Stimulated activated CD8-positive, alpha-beta memory T cell treated with anti-CD3 and anti-CD28 coated beads, Interleukin-7, amount 100 ng/mL, for 4 hours (primary cell): ENCODE measurements around the gene RNF212.
"Not testable (repeated sequence)": the region's sequence is repeated elsewhere in the genome, so short reads cannot be mapped to it uniquely, and the experiment has no call there.

ENCODE experiments used
- DNase-seq, 2 donors: peaks; one replicate each; pipeline ENCODE4 v3.0.0-alpha.2; 2020; ENCODE audit warnings: low read depth in 2 of 2

Gene RNF212

DNA sequence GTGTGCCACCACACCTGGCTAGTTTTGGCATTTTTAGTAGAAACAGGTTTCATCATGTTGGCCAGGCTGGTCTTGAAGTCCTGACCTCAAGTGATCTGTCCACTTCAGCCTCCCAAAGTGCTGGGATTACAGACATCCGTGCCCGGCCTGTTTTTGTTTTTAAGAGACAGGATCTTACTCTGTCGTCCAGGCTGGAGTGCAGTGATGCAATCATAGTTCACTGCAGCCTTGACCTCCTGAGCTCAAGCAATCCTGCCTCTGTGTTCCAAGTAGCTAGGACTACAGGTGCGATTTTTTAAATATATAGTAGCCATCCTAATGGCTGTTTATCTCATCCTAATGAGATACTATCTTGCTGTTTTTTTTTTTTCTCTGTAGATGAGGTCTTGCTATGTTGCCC, 47.6 kb downstream of the RNF212 start:
- DNase-seq = no peak

DNA sequence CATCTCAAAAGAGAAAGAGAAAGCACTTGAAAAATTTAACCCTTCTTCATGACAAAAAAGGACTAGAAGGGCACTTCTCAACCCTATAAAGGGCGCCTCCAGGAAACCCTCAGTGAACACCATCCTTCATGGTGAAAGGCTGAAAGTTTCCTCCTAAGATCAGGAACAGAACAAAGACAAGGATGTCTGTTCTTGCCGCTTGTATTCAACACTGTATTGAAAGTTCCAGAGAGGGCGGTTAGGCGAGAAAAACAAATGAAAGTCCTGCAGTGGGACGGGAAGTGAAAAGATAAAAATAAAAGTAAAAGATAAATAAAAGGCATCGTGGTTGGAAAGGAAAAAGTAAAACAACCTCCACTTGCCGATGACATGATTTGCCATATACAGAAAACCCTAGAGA, 50.9 kb downstream of the RNF212 start:
- no peak for DNase-seq

DNA sequence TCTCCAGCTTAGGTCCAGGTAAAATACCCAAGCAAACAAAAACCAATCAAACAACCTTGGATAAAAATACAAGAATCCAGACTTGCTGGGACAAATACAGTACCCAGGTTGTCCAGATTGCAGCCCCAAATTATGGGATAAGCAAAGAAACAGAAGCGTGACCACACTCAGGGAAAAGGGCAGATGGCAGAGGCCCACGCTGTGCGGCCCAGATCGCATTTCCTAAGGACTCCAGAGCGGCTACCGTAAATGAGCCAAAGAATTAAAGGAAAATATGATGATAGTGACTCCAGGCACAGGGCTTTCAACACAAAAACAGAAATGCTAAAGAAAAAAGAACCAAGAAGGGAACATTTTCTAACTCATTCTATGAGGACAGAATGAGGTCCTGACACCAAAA, 51.6 kb downstream of the RNF212 start:
- DNase-seq = no peak

DNA sequence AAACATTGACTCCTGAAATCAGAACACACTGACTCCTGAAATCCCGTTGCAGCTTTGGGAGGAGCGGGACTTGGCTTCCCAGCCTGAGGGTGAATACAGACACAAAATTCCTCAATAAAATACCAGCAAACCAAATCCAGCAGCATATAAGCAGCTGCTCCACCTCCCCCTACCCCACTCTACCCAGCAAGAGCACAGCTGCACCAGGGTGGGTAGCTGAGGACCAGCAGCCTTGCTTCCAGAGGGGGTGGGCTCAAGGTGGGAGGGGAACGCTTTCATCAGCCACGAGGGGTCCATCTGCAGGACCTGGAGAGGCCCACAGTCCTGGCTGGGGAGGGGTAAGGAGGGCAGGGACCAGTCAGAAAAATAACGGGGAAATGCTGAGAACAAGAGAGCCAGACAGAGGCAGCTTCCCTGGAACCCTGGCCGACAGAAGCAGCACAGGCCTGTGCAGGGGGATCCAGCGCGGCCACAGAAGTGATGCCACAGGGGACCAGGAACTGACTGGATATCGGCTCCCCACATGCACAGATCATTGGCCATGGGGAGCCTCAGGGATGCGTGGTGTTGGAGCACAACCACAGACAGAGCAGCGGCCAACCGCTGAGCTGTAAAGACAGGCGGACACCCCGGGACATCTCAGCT, 52.2 kb downstream of the RNF212 start:
- no peak for DNase-seq

DNA sequence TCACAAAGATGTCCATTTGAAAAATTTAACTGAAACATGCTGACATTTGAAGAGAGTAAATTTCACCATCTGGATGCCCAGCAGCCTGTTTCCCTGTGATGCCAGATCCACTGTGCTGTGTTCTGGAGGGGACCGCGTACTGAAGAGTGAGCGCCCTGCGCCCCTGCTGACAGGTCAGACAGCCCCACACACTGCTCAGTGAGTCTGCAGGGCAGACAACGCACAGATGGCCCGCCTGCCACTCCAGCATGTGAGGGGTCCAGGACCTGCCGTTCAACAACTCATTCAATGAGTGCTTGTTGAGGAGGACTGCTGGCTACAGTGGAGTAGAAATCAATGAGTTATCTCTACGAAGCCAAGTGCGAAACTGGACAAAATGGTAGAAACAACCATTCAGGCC, 52.7 kb downstream of the RNF212 start:
- DNase-seq = no peak

DNA sequence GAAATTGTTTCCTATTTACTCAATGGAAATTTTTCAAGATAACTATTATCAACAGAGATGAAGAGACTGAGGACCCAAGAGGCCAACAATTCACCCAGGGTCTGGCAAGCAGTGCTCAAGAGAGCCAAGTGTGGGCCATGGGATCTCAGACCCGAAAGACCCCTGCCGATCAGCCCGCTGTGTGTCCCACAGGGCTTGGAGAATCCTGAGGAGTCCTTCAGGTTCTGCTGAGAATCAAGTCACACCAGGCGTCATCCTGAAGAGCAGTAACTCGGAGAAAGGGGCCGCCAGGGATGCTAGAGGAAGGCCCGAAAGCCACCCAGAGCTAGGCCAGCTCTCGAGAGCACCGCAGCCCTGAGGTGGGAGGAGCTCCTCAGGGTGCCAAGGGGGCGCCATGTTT, 53.2 kb downstream of the RNF212 start:
- no peak for DNase-seq

DNA sequence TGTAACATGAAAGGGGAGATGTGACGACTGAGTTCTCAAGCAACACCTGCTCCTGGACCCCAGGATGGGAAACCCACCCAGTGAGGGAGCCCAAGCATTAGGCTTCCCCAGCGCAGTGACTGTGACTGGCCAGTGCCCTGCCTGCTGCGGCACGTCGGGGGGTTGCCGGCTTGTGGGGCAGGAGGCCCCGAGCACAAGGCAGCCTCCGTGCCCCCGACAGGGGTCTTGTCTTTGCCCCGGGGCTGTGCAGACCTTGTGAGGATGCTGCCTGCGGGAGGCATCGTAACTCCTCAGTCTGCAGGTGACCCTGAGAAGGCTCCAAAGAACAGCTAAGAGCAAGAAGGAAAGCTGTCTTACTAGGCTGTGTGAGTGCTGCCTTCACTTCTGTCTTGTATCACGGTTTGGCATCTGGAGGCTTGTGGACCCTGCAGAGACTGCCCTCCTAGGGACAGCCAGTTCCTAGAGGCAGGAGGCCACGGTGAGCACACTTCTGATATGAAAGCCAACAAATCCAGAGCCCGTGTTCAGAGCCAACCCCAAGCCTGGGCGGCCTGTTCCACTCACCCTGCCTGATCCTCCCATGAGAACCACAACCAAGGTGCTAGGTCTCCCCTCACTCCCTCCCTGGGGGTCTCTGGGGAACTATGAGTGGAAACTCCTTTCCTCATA, 54.2 kb downstream of the RNF212 start:
- no peak for DNase-seq

DNA sequence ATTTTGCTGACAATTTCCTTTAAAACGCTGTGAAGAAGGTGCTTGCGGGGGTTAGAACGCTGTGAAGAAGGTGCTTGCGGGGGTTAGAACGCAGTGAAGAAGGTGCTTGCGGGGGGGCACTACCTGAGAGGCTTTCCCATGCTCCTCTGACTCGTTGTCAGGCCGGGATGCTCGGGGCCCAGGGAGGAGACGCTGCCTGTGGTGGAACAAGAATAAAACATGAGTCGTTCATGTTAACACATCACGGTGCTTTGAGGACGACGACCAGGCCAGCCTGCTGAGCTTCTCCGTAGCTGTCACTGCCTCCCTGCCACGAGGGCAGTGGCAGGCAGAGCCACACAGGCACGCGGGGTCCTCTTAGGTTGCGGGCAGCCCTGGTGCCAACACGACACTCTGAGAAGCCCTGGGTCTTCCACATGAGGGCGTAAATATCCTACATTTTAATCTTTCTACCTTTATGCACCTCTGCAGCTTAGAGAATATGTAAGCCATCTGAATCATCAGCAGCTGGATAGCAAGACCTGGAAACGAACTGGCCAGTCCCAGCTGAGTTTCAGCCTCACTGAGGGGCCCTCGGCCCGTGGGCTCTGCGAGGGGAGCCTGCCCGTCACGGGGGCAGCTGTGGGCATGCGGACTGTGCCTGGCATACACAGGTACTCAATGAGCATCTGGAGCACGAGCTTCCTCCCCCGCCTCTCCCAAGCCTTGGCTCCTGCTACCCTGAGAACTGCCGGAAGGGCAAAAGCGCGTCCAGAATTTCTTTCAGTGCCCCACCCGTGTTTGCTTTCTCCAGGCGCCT, 55.0 kb downstream of the RNF212 start:
- no peak for DNase-seq

DNA sequence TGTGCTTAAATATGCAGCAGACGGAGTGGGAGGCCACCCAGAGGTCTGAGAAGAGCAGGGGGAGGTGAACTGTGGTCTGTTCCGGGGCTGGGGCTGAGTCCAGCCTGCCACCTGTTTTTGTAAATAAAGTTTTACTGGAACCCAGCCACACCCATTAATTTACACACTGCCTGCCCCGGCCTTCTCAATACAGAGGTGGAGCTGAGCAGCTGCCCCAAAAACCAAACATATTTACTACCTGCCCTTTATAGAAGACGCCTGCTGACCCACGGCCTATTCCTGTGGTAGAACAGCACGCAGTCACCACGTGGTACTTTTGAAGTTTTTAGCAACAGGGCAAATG, 56.0 kb downstream of the RNF212 start:
- DNase-seq = no peak

DNA sequence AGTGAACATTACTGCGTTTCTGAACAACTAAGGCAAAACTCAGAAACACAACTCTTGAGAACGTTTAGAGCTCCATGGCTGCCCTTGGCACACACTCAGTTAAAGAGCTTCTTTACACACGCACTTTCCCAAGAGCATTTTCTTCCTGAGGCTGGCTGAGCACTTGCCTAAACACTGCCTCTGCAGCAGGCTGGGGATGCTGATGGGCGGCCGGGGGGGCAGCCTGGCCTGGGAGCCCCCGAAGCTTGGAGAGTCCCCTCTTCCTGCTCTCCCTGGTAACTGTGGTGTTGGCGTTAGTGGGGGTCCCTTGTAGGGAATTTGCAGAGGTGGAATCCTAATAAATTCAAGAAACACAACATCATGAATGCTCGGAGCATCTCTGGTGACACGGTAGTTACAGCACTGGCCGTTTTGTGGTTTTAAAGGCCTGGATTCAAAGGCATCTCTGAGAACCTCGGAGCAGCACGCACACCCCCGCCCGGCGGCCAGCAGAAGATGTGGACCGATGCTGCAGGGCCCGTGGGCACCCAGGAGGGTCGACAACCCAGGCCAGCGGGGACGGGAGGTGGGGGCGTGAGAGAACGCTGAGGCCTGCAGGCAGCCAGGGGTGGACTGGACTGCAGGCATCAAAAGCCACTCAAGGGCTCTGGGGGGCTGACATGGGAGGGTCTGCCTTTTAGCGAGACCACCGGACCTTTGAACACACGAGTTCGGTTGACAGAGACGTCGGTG, 56.5 kb downstream of the RNF212 start:
- no peak for DNase-seq

DNA sequence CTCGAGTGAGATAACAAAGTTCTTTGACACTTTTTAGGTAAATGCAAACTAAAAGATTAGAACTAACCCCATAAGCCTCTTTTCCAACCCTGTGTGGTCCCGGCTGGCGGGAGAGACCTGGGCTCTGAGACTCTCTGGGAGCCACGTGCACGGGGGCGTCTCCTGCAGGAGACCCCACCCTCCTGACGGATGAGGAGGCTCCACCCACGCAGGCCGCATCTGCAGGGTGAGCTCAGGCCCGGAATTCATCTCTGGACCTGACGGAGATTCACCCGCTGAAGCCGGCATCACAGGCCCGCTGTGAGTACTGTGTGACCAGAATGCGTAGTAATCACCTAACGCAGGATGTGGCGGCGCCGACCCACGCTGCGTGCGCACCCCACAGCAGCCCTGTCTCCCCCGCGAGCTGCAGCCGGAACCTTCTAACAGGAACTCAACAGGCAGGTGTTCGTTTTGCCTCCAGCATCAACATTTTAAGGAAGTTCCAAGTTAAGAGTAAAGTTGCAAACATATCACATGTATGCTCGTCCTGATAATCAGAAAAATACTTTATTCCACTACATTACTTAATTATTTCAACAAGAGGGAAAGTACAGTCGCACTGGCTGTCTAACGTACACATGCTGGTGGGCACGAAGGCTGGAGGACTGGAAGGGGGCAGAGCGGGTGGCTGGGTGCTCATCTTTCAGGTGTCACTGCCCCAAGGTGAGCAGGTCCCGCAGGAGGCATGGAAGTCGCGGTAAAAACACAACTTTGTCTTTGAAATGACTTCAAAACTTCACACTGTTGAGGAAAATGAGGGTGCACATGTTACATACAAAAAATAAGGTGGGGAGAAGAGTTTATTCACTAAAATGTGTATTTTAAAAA, 57.4 kb downstream of the RNF212 start:
- peak; percentile 75 to 80 for DNase-seq

DNA sequence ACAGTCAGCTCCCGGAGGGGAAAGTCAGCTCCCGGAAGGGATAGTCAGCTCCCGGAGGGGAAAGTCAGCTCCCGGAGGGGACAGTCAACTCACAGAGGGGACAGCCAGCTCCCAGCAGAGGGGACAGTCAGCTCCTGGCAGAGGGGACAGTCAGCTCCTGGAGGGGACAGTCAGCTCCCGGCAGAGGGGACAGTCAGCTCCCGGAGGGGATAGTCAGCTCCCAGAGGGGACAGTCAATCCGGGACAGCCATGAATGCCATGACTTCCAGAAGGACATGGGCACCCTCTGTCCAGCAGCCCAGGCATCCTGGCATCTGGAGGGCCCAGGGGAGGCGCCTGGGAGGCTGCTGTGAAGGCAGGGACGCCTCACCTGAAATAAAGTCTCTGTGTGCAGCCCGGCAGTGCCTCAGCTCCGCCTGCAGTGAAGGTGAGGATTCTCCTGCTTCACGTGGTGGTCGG, 58.1 kb downstream of the RNF212 start:
- not testable (repeated sequence) for DNase-seq

DNA sequence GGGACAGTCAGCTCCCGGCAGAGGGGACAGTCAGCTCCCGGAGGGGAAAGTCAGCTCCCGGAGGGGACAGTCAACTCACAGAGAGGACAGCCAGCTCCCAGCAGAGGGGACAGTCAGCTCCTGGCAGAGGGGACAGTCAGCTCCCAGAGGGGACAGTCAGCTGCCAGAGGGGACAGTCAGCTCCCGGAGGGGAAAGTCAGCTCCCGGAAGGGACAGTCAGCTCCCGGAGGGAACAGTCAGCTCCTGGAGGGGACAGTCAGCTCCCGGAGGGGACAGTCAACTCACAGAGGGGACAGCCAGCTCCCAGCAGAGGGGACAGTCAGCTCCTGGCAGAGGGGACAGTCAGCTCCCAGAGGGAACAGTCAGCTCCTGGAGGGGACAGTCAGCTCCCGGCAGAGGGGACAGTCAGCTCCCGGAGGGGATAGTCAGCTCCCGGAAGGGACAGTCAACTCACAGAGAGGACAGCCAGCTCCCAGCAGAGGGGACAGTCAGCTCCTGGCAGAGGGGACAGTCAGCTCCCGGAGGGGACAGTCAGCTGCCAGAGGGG, 58.6 kb downstream of the RNF212 start:
- not testable (repeated sequence) for DNase-seq

DNA sequence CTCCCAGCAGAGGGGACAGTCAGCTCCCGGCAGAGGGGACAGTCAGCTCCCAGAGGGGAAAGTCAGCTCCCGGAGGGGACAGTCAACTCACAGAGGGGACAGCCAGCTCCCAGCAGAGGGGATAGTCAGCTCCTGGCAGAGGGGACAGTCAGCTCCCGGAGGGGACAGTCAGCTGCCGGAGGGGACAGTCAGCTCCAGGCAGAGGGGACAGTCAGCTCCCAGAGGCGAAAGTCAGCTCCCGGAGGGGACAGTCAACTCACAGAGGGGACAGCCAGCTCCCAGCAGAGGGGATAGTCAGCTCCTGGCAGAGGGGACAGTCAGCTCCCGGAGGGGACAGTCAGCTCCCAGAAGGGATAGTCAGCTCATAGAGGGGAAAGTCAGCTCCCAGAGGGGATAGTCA, 59.5 kb downstream of the RNF212 start:
- not testable (repeated sequence) for DNase-seq

DNA sequence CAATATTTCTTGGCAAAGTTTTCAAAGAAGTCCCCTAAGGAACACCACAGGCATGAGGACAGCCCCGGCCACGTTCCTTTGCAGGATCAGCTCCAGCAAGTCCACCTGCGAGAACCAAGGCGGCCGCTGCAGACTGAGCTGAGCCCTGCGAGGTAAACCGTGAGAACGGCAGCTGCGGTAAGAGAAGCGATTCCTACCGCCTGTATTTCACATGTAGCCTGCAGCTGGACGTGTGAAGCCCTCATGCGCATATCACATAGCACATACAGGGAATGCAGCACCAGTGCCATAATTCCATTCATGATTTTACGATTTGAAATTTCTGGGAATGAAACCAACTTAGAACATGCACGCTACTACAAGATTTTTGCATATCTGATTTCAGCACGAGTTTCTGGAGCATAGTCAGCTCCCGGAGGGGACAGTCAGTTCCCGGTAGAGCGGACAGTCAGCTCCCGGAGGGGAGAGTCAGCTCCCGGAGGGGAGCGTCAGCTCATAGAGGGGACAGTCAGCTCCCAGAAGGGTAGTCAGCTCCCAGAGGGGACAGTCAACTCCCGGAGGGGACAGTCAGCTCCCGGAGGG, 60.2 kb downstream of the RNF212 start:
- DNase-seq = no peak

DNA sequence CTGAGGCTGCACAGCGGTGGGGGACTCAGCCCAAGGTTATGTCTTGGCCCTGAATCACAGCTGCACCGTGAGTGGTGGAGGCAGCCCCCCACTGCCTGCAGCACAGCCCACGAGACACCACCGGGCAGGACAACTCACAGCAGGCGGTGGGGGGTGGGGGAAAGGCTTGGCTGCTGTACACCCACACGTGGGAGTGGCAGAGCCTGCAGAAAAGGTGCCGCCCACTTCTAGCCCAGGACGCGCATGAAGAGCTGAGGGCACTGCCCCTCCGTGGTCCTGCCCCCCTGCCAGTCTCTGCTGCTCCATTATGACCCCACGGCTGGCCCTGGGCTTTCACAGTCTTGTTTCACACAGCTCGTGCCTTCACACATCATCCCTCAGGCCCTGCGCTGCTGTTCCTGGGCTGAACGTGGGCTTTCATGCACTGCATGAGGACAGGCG, 61.1 kb downstream of the RNF212 start:
- DNase-seq = no peak

DNA sequence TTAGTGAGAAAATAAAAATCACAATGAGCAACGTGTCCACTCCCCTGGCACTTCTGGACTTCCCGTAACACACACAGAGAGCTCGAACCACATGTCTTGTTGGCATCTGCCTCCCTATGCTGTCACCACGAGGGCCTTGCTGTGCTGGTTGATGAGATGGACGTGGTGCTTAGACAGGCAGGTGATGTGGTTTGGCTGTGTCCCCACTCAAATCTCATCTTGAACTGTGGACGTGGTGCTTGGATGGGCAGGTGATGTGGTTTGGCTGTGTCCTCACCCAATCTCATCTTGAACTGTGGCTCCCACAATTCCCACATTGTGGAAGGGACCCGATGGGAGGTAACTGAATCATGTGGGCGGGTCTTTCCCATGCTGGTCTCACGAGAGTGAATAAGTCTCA, 61.9 kb downstream of the RNF212 start:
- no peak for DNase-seq

DNA sequence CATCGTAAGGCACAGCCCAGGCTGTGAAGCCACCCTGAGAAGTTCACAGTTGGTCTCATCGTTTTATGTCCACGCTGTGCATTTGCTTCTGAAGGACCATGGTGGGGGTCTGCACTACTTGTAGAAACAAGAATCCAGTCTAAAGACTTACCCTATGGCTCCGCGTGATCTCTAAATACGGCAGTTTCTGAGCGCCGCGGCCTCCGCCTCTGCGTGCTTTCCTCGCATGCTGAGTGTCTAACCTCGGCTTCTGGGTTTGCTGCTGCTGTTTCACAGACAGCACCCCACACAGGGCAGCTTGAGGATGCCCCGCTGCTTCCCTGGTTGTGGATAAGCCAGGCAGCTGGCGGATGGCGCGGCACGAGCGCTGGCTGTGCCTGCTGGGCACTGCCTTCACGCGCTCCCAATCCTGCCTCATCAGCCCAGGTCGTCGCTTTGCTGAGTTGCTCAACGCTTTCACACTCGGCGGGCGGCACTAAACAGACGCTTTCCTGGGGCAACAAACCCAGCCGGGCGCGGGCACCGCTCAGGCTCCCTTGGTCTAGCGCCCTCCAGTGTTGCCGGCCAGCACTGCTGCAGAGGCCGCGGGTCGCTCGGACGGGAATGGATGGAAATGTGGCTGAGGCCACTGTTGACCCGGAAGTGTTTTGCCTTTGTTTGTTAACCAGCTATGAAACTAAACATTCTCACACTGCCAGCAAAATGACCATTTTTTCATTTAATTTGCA, 62.7 kb downstream of the RNF212 start:
- no peak for DNase-seq

DNA sequence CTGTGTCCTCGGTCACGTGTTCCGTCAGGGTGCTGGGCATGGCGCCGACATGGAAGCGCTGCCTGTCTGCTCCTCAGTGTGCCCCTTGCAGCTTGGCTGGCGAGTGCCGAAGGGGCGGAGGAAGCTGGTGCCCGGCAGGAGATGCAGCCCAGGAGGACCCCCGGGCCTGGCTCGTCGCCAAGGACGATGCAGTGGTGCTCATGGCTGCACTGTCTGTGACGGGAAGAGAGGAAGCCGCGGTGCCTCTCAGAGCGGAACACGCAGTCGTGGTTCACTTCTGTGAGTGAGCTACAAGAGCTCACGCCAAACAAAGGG, 63.8 kb downstream of the RNF212 start:
- DNase-seq = no peak
